SH-SY5Y (cell line): ENCODE measurements around the gene ALB.

Source experiments
- GATA2 ChIP-seq: IDR thresholded peaks from 2 replicates; pipeline ENCODE4 v1.6.1; 2011; ENCODE audit warnings: mild to moderate bottlenecking, low read depth, low read length
- GATA3 ChIP-seq: IDR thresholded peaks from 2 replicates; pipeline ENCODE4 v1.6.1; 2011; ENCODE audit warnings: low read depth, mild to moderate bottlenecking, low read length, moderate library complexity

DNA sequence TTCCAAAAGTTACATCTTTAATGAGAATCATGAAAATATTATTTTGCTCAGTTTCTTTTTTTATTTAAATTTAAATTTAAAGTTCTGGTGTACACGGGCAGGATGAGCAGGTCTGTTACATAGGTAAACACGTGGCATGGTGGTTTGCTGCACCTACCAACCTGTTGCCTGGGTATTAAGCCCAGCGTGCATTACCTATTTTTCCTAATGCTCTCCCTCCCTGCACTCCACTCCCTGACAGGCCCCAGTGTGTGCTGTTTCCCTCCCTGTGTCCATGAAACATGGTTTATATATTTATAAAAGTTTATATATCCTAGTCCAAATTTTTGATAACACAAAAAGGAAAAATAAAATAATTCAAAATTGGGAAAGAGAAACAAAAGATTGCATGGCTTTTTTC lies 35.9 kb downstream of the ALB start:
- TF ChIP-seq GATA2 (no peak), GATA3 (no peak)
